ENCODE results near the gene CCDC188. TPM values are rescaled to one million over a fixed set of nuclear protein-coding genes. Genes with fewer than 3 reads are reported as not detected.

Gene CCDC188
- total RNA-seq, 6 donors from 2014 or later, result 0.46 to 2.1 (median 1.2) TPM

- WGBS, 2 donors, result 80 to 90% methylated on average over 4 to 13 of the region's 13 CpGs
- Histone ChIP-seq H3K9me3 (no peaks in the 10 kb centered on the region), H3K27ac (no peak overlapping the region), H3K36me3 (peaks cover 6 to 80% (median 61%) of the 10 kb centered on the region in 4 donors), H3K27me3 (no peaks in the 10 kb centered on the region), H3K4me3 (no peak overlapping the region), H3K4me1 (peaks cover 3 to 17% (median 11%) of the 10 kb centered on the region in 4 donors)
- ATAC-seq (ENCODE audit: low FRiP score in 2 of 2) (no peak), DNase-seq (peak in 1 of 2 donors; percentile 36)
- TF ChIP-seq POLR2AphosphoS5 (IDR thresholded peaks at IDR 0.05) (no peak), EP300 (IDR thresholded peaks at IDR 0.05) (no peak), CTCF (IDR thresholded peaks at IDR 0.05) (no peak), POLR2A (IDR thresholded peaks at IDR 0.05) (no peak)
Measured at GRCh38 chr22:20123366-20124082, 27.3 kb downstream of the CCDC188 start.

GRCh38 chr22:20121856-20122415, 28.9 kb downstream of the CCDC188 start:
- ATAC-seq (ENCODE audit: low FRiP score in 2 of 2) (no peak), DNase-seq (peak in 1 of 2 donors; percentile 27)
- H3K36me3 ChIP-seq, result peaks cover 6 to 71% (median 55%) of the 10 kb centered on the region in 4 donors
- no peaks in the 10 kb centered on the region for H3K9me3 ChIP-seq
- H3K4me1 ChIP-seq, result peaks cover 12 to 24% (median 20%) of the 10 kb centered on the region in 4 donors
- H3K27me3 ChIP-seq, result no peaks in the 10 kb centered on the region
- H3K4me3 ChIP-seq, result no peak overlapping the region
- no peak overlapping the region for H3K27ac ChIP-seq
- TF ChIP-seq CTCF (IDR thresholded peaks at IDR 0.05) (no peak), POLR2AphosphoS5 (IDR thresholded peaks at IDR 0.05) (no peak), POLR2A (IDR thresholded peaks at IDR 0.05) (no peak), EP300 (IDR thresholded peaks at IDR 0.05) (no peak)
- 95 to 96% methylated on average over 20 to 22 of the region's 22 CpGs for WGBS, 2 donors

GRCh38 chr22:20118300-20119020, 32.4 kb downstream of the CCDC188 start:
- peak overlapping the region; percentile 84 to 91 (median 87) for H3K27ac ChIP-seq
- TF ChIP-seq POLR2A (IDR thresholded peaks at IDR 0.05) (no peak), CTCF (IDR thresholded peaks at IDR 0.05) (no peak)
- 19 to 22% methylated on average over 7 to 8 of the region's 8 CpGs for WGBS, 2 donors
- no peaks in the 10 kb centered on the region for H3K9me3 ChIP-seq
- H3K27me3 ChIP-seq, result no peaks in the 10 kb centered on the region
- H3K4me3 ChIP-seq, result peak overlapping the region; percentile 90 to 98 (median 92)
- no peak for ATAC-seq (ENCODE audit: low FRiP score in 2 of 2)
- H3K4me1 ChIP-seq, result peaks cover 24 to 39% (median 35%) of the 10 kb centered on the region in 4 donors
- H3K36me3 ChIP-seq, result peaks cover 9 to 62% (median 37%) of the 10 kb centered on the region in 4 donors
- DNase-seq, result no peak

DNA sequence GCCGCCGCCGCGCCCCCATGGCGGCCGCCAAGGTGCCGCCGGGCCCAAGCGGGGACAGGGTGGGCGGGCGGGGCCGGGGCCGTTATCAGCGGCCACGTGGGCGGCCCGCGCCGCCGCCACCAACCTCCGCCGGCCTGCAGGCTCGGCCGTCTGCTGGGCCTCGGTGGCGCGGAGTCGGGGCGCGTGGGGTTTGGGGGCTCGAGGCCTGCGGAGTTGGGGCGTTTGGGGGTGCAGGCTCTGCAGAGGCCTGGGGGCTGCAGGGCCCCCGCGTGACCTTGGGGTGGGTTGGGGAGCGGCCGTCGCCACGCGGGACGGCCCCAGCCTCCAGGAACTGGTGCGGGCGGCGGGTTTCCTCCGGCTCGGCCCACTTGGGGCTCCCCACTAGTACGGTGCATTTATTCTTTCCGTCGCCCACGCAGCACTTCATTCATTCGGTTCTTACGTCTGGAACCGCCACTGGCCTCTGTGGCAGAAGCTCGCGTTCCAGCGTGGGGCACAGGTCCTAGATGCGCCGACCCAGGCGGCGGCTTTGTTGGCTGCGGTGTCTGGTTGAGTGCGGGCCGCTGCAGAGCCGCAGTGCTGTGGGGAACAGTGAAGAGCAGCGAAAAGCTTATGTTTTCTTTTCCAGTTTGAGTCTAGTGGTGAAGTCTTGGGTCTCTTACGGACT, 33.1 kb downstream of the CCDC188 start:
- TF ChIP-seq EP300 (IDR thresholded peaks at IDR 0.05), result no peak
- TF ChIP-seq CTCF (IDR thresholded peaks at IDR 0.05), result no peak
- no peak for TF ChIP-seq POLR2A (IDR thresholded peaks at IDR 0.05)
- TF ChIP-seq POLR2AphosphoS5 (IDR thresholded peaks at IDR 0.05), result no peak
- DNase-seq (no peak), ATAC-seq (ENCODE audit: low FRiP score in 2 of 2) (no peak)
- H3K4me3 ChIP-seq, result peak overlapping the region; percentile 90 to 98 (median 92)
- H3K4me1 ChIP-seq, result peaks cover 24 to 39% (median 35%) of the 10 kb centered on the region in 4 donors
- no peaks in the 10 kb centered on the region for H3K9me3 ChIP-seq
- H3K27ac ChIP-seq, result peak overlapping the region; percentile 84 to 91 (median 87)
- WGBS, 2 donors, result 0 to 1% methylated on average over 17 to 32 of the region's 66 CpGs
- H3K27me3 ChIP-seq, result no peaks in the 10 kb centered on the region
- peaks cover 9 to 67% (median 42%) of the 10 kb centered on the region in 4 donors for H3K36me3 ChIP-seq
